Karpas-422 (cell line): ENCODE results near the gene IREB2. TPM values are rescaled to one million over a fixed set of nuclear protein-coding genes. Genes with fewer than 3 reads are reported as not detected.

Source experiments
- DNase-seq: peaks from one replicate; pipeline ENCODE4 v3.0.0-alpha.2; 2015
- H2AFZ ChIP-seq: fragments of 200-600 bp; sonication (generic); 2 replicates; pipeline ENCODE4 v1.6.1; 2014; ENCODE audit warnings: antibody characterized with exemption, low read length, mixed read lengths
- H3K27ac ChIP-seq: fragments of 200-600 bp; sonication (generic); 2 replicates; pipeline ENCODE4 v1.5.1; 2014; ENCODE audit warnings: mild to moderate bottlenecking, low read length, moderate library complexity
- H3K27me3 ChIP-seq: fragments of 200-600 bp; sonication (generic); 2 replicates; pipeline ENCODE4 v1.6.1; 2014; ENCODE audit warnings: low read length, mixed read lengths
- H3K36me3 ChIP-seq: fragments of 200-600 bp; sonication (generic); 2 replicates; pipeline ENCODE4 v1.6.1; 2014; ENCODE audit warnings: low read length, mixed read lengths; ENCODE audit not compliant: insufficient read depth
- H3K4me1 ChIP-seq: fragments of 200-600 bp; sonication (generic); 2 replicates; pipeline ENCODE4 v1.6.1; 2014; ENCODE audit warnings: mild to moderate bottlenecking, low read length, mixed read lengths
- H3K4me2 ChIP-seq: fragments of 200-600 bp; sonication (generic); 2 replicates; pipeline ENCODE4 v1.6.1; 2014; ENCODE audit warnings: low read length, low read depth, mild to moderate bottlenecking; ENCODE audit not compliant: poor library complexity, severe bottlenecking
- H3K4me3 ChIP-seq: fragments of 200-600 bp; sonication (generic); 2 replicates; pipeline ENCODE4 v1.5.1; 2014; ENCODE audit warnings: mild to moderate bottlenecking, antibody characterized with exemption, low read length, mixed read lengths
- H3K79me2 ChIP-seq: fragments of 200-600 bp; sonication (generic); 2 replicates; pipeline ENCODE4 v1.6.1; 2014; ENCODE audit warnings: mild to moderate bottlenecking, low read length, mixed read lengths
- H3K9ac ChIP-seq: fragments of 200-600 bp; sonication (generic); 2 replicates; pipeline ENCODE4 v1.6.0; 2014; ENCODE audit warnings: low read length
- H3K9me2 ChIP-seq: fragments of 200-600 bp; sonication (generic), shearing (Covaris generic); replicated peaks from 2 replicates; pipeline ENCODE4 v1.6.0; 2014; ENCODE audit warnings: mild to moderate bottlenecking, low read length, moderate library complexity; ENCODE audit not compliant: insufficient read depth
- H3K9me3 ChIP-seq: fragments of 300-700, 200-600 bp; sonication (generic); 2 replicates; pipeline ENCODE4 v1.6.1; 2014; ENCODE audit warnings: low read length, mixed read lengths
- H4K20me1 ChIP-seq: fragments of 200-600 bp; sonication (generic); 2 replicates; pipeline ENCODE4 v1.6.1; 2014; ENCODE audit warnings: mild to moderate bottlenecking, antibody characterized with exemption, low read length, low read depth; ENCODE audit not compliant: insufficient read depth
- total RNA-seq: library from RNA; depleted of rRNA; stranded (reverse); fragments of >200 nt; shearing (Covaris generic); gene quantifications from 2 replicates; pipeline ENCODE4 v1.2.3, GENCODE V29; 2014; ENCODE audit warnings: low replicate concordance

IREB2 gene
- total RNA-seq, 1 experiment from 2014 or later = 36.2 TPM

GRCh38 chr15:78411061-78411460 lies 27.0 kb upstream of the IREB2 start:
- Histone ChIP-seq H4K20me1 (no peaks in the 10 kb centered on the region), H3K9me3 (no peaks in the 10 kb centered on the region), H3K9ac (no peak overlapping the region), H3K36me3 (no peaks in the 10 kb centered on the region), H3K79me2 (no peaks in the 10 kb centered on the region), H3K4me2 (no peak overlapping the region), H3K27ac (no peak overlapping the region), H3K9me2 (no peaks in the 10 kb centered on the region), H3K4me1 (no peaks in the 10 kb centered on the region), H3K27me3 (no peaks in the 10 kb centered on the region), H2AFZ (no peak overlapping the region), H3K4me3 (no peak overlapping the region)
- no peak for DNase-seq

DNA sequence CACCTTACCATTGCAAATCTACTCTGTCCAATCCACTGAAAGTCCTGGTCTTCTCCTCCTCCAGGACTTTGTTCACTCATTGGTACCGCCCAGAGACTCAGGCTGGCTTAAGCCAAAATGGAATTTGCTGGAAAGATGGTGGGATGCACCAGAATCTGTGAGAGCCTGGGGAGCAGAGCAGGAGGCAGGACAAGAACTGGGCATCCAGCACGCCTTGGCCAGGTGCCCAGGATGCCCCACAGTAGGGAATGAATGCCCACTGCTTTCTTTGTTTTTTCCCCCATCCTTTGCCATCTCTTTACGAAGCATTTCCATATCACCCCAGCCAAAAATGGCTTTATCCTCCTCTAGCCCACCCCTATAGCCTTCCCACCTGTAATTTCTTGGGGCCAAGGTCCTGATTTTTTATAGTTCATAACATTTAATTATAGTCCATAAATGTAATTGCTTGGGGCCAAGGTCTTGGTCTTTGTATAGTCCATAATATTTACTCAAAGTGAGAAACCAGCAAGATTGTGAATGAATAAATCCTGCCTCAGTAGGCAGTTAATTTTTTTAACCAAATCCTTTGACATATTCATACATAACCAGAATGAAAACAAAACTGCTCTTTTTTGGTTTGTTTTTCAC lies 23.3 kb upstream of the IREB2 start:
- H3K4me3 ChIP-seq = no peak overlapping the region
- H4K20me1 ChIP-seq = no peaks in the 10 kb centered on the region
- no peaks in the 10 kb centered on the region for H3K27me3 ChIP-seq
- no peaks in the 10 kb centered on the region for H3K4me1 ChIP-seq
- no peaks in the 10 kb centered on the region for H3K9me3 ChIP-seq
- H3K4me2 ChIP-seq = no peak overlapping the region
- no peaks in the 10 kb centered on the region for H3K9me2 ChIP-seq
- H3K36me3 ChIP-seq = no peaks in the 10 kb centered on the region
- no peak overlapping the region for H3K27ac ChIP-seq
- no peak for DNase-seq
- H3K79me2 ChIP-seq = no peaks in the 10 kb centered on the region
- no peak overlapping the region for H3K9ac ChIP-seq
- H2AFZ ChIP-seq = no peak overlapping the region

- Histone ChIP-seq H3K9me3 (no peaks in the 10 kb centered on the region), H4K20me1 (no peaks in the 10 kb centered on the region), H3K4me1 (no peaks in the 10 kb centered on the region), H3K4me3 (no peak overlapping the region), H3K4me2 (no peak overlapping the region), H3K9me2 (no peaks in the 10 kb centered on the region), H2AFZ (no peak overlapping the region), H3K27ac (no peak overlapping the region), H3K27me3 (no peaks in the 10 kb centered on the region), H3K9ac (no peak overlapping the region), H3K36me3 (no peaks in the 10 kb centered on the region), H3K79me2 (no peaks in the 10 kb centered on the region)
- peak; percentile 55 for DNase-seq
Observed at GRCh38 chr15:78415284-78415683, 22.7 kb upstream of the IREB2 start.

DNA sequence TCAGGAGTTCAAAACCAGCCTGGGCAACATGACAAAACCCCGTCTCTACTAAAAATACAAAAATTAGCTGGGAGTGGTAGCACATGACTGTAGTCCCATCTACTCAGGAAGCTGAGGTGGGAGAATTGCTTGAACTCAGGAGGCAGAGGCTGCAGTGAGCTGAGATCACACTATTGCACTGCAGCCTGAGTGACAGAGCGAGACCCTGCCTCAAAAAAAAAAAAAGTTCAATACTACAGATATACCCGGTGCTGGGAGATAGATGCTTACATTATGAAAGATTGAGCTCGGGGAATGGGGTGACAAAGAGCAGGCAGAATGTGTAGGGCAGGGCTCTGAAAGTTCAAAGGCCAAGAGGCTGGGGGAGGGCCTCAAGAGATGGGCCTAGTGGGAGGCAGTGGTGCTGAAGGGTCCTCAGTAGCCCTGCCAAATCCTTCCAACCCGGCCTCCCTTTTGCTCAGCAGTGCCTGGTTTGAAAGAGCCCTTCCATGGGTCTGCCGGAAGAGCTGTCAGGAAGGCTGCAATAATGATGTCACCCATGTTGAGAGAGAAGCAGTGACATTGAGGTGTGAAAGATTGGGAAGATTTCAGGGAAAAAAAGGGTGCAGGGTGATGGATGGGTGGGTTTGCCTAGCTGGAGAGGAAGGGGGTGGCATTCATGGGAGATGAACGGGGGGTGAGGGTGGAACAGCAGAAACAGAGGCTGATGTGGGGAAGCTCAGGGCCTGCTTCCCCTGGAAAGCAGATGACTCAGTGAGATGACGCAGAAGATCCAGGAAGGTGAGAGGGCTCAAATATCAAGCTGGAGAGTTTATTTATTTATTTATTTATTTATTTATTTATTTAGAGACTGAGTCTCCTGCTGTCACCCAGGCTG lies 20.0 kb upstream of the IREB2 start:
- no peak for DNase-seq
- no peaks in the 10 kb centered on the region for H3K27me3 ChIP-seq
- no peak overlapping the region for H3K27ac ChIP-seq
- no peaks in the 10 kb centered on the region for H3K36me3 ChIP-seq
- H3K9me2 ChIP-seq = no peaks in the 10 kb centered on the region
- H2AFZ ChIP-seq = no peak overlapping the region
- no peak overlapping the region for H3K4me2 ChIP-seq
- no peak overlapping the region for H3K9ac ChIP-seq
- no peaks in the 10 kb centered on the region for H3K79me2 ChIP-seq
- no peaks in the 10 kb centered on the region for H4K20me1 ChIP-seq
- H3K4me1 ChIP-seq = no peaks in the 10 kb centered on the region
- no peaks in the 10 kb centered on the region for H3K9me3 ChIP-seq
- H3K4me3 ChIP-seq = no peak overlapping the region

DNA sequence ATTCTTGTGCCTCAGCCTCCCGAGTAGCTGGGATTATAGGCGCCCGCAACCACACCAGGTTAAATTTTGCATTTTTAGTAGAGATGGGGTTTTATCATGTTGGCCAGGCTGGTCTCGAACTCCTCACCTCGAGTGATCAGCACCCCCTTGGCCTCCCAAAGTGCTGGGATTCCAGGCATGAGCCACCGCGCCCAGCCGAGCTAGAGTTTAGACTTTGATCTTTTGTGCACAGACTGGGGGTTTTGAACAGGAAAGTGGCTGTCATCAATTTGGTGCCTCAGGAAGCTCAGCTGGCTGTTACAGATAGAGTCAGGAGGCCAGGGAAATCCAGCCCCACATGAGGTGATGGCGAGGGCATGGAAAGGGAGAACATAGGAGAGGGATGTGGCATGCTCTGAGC lies 19.3 kb upstream of the IREB2 start:
- H3K4me3 ChIP-seq = no peak overlapping the region

GRCh38 chr15:78419367-78419766 lies 18.6 kb upstream of the IREB2 start:
- Histone ChIP-seq H2AFZ (no peak overlapping the region), H3K4me3 (no peak overlapping the region), H3K79me2 (no peaks in the 10 kb centered on the region), H3K4me2 (no peak overlapping the region), H3K9me2 (no peaks in the 10 kb centered on the region), H3K27ac (no peak overlapping the region), H4K20me1 (no peaks in the 10 kb centered on the region), H3K4me1 (no peaks in the 10 kb centered on the region), H3K27me3 (no peaks in the 10 kb centered on the region), H3K9me3 (no peaks in the 10 kb centered on the region), H3K9ac (no peak overlapping the region), H3K36me3 (no peaks in the 10 kb centered on the region)
- no peak for DNase-seq

More for the DNA sequence above, 19.3 kb upstream of the IREB2 start:
- Histone ChIP-seq H3K36me3 (no peaks in the 10 kb centered on the region), H4K20me1 (no peaks in the 10 kb centered on the region), H3K27ac (no peak overlapping the region), H3K9ac (no peak overlapping the region), H3K4me1 (no peaks in the 10 kb centered on the region), H2AFZ (no peak overlapping the region), H3K4me2 (no peak overlapping the region), H3K79me2 (no peaks in the 10 kb centered on the region), H3K9me2 (no peaks in the 10 kb centered on the region), H3K9me3 (no peaks in the 10 kb centered on the region), H3K27me3 (no peaks in the 10 kb centered on the region)
- DNase-seq = no peak

DNA sequence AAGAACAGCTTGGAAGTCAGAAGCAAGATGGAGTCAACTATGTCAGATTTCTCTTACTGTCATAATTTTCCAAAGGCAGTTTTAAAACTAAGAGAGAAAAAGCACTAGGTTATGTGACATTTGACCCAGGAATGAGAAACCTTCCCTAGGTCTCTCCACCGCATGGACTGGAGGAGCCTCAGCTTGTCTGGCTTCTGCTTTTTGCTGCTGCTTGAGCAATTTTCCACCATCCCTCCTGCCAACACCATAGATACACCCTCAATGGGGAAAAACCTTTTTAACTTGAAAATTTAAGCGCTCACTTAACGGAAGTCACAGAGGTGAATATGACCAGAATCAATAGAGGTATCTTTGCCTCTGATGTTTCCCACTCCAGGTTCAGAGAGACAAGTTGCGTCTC lies 17.8 kb upstream of the IREB2 start:
- DNase-seq = no peak
- no peaks in the 10 kb centered on the region for H3K36me3 ChIP-seq
- no peaks in the 10 kb centered on the region for H3K9me2 ChIP-seq
- H4K20me1 ChIP-seq = no peaks in the 10 kb centered on the region
- no peak overlapping the region for H3K9ac ChIP-seq
- H3K27ac ChIP-seq = no peak overlapping the region
- no peak overlapping the region for H3K4me3 ChIP-seq
- no peaks in the 10 kb centered on the region for H3K4me1 ChIP-seq
- no peak overlapping the region for H3K4me2 ChIP-seq
- H2AFZ ChIP-seq = no peak overlapping the region
- H3K27me3 ChIP-seq = no peaks in the 10 kb centered on the region
- H3K79me2 ChIP-seq = no peaks in the 10 kb centered on the region
- H3K9me3 ChIP-seq = no peaks in the 10 kb centered on the region

DNA sequence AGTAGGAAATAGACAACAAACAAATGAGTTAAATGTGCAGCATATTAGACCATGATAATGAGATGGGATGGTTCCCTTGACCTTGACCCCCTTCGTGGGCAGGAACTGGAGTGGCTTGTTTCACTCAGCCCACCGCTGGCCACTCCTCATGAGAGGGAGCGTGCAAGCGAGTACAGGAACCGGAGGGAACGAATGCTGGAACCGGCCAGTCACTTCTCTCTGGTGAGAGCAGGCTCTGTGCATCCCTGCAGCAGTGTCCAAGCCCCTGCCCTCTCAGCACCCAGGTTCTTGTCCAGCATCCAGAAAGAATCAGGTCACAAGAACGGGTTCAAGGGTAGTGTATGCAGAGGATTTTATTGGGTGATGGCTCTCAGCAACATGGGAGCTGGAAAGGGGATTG lies 17.2 kb upstream of the IREB2 start:
- Histone ChIP-seq H4K20me1 (no peaks in the 10 kb centered on the region), H3K4me3 (no peak overlapping the region), H3K27me3 (no peaks in the 10 kb centered on the region), H3K36me3 (no peaks in the 10 kb centered on the region), H3K27ac (no peak overlapping the region), H3K4me2 (no peak overlapping the region), H3K4me1 (no peaks in the 10 kb centered on the region), H3K9ac (no peak overlapping the region), H3K79me2 (no peaks in the 10 kb centered on the region), H3K9me3 (no peaks in the 10 kb centered on the region), H2AFZ (no peak overlapping the region), H3K9me2 (no peaks in the 10 kb centered on the region)
- DNase-seq = no peak
